ENCODE measurements around the gene ITGA8. TPM values are rescaled to one million over a fixed set of nuclear protein-coding genes. Genes with fewer than 3 reads are reported as not detected.

Gene ITGA8
- total and polyA plus RNA-seq, 9 of the 15 experiments (the other 6 are each of a cell fraction or from before 2014, with no cell fraction given) = 0.01 to 0.07 (median 0.04) TPM; not detected in 5

- no peak for TF ChIP-seq TCF7 (IDR thresholded peaks at IDR 0.05; ENCODE audit: borderline replicate concordance)
- TF ChIP-seq ATF1 (CRISPR knock-in tag; IDR thresholded peaks at IDR 0.05) = no peak
- 0 out of 2 replicates have a peak, but pooled peaks have one; percentile 22 for TF ChIP-seq ATF1 (tag; IDR thresholded peaks at IDR 0.05)
- TF ChIP-seq CTCF (IDR thresholded peaks at IDR 0.05 in 2 of 3, conservative IDR thresholded peaks at IDR 0.05 in 1 of 3; ENCODE audit: insufficient read depth in 2 of 3, low read depth in 1 of 3, low read length in 3 of 3) = peak; percentile 68 to 92 (median 69)
- no peak for TF ChIP-seq ZBTB26 (CRISPR knock-in tag; IDR thresholded peaks at IDR 0.05)
- TF ChIP-seq FOXA1 (IDR thresholded peaks at IDR 0.05; ENCODE audit: borderline replicate concordance) = no peak
- peak in 1 of 2 experiments; percentile 60; a peak in 1 of 4 replicates for TF ChIP-seq RCOR1 (IDR thresholded peaks at IDR 0.05; ENCODE audit: borderline replicate concordance in 1 of 2, low read depth in 2 of 2, low read length in 2 of 2)
- no peak for TF ChIP-seq ZNF316 (IDR thresholded peaks at IDR 0.05)
- no peak for TF ChIP-seq IRF1 (CRISPR knock-in tag; IDR thresholded peaks at IDR 0.05; ENCODE audit: borderline replicate concordance)
- TF ChIP-seq SMC3 (conservative IDR thresholded peaks at IDR 0.05; ENCODE audit: insufficient read depth, low read depth, low read length) = peak; percentile 81
- TF ChIP-seq, protein P1, sequence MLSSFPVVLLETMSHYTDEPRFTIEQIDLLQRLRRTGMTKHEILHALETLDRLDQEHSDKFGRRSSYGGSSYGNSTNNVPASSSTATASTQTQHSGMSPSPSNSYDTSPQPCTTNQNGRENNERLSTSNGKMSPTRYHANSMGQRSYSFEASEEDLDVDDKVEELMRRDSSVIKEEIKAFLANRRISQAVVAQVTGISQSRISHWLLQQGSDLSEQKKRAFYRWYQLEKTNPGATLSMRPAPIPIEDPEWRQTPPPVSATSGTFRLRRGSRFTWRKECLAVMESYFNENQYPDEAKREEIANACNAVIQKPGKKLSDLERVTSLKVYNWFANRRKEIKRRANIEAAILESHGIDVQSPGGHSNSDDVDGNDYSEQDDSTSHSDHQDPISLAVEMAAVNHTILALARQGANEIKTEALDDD (IDR thresholded peaks at IDR 0.05) = peak; percentile 82; the same call in 1 of the 2 replicates
- peak; percentile 38; the same call in 1 of the 2 replicates for TF ChIP-seq FOSL1 (tag; conservative IDR thresholded peaks at IDR 0.05)
- no peak for TF ChIP-seq MED1 (CRISPR knock-in tag; IDR thresholded peaks at IDR 0.05; ENCODE audit: borderline replicate concordance)
- 0 out of 2 replicates have a peak, but pooled peaks have one; percentile 28 for TF ChIP-seq TARDBP (IDR thresholded peaks at IDR 0.05)
- peak; percentile 44; the same call in 1 of the 2 replicates for TF ChIP-seq JUND (IDR thresholded peaks at IDR 0.05; ENCODE audit: borderline replicate concordance, low read depth, low read length)
- TF ChIP-seq JUND (tag; IDR thresholded peaks at IDR 0.05; ENCODE audit: borderline replicate concordance, low read depth, low read length) = peak; percentile 35; the same call in 1 of the 3 replicates
- TF ChIP-seq LCOR (CRISPR knock-in tag; IDR thresholded peaks at IDR 0.05) = peak; percentile 65; the same call in 1 of the 2 replicates
Measured at GRCh38 chr10:15725603-15726002, 5.9 kb upstream of the ITGA8 start (continued).
